ENCODE measurements around the gene OR4N2.
"Not testable (repeated sequence)": the region's sequence is repeated elsewhere in the genome, so short reads cannot be mapped to it uniquely, and the experiment has no call there.

GRCh38 chr14:19827626-19828244, 24.2 kb downstream of the OR4N2 start:
- TF ChIP-seq, protein P1, sequence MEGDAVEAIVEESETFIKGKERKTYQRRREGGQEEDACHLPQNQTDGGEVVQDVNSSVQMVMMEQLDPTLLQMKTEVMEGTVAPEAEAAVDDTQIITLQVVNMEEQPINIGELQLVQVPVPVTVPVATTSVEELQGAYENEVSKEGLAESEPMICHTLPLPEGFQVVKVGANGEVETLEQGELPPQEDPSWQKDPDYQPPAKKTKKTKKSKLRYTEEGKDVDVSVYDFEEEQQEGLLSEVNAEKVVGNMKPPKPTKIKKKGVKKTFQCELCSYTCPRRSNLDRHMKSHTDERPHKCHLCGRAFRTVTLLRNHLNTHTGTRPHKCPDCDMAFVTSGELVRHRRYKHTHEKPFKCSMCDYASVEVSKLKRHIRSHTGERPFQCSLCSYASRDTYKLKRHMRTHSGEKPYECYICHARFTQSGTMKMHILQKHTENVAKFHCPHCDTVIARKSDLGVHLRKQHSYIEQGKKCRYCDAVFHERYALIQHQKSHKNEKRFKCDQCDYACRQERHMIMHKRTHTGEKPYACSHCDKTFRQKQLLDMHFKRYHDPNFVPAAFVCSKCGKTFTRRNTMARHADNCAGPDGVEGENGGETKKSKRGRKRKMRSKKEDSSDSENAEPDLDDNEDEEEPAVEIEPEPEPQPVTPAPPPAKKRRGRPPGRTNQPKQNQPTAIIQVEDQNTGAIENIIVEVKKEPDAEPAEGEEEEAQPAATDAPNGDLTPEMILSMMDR (IDR thresholded peaks at IDR 0.05): not testable (repeated sequence)
- TF ChIP-seq EP300, POLR2A (IDR thresholded peaks at IDR 0.05): not testable (repeated sequence)

All from tibial nerve (tissue), 4 donors.